Measurements from ENCODE around the gene ASPN. TPM values are rescaled to one million over a fixed set of nuclear protein-coding genes. Genes with fewer than 3 reads are reported as not detected.

The ASPN gene
- total and polyA plus RNA-seq, 2 of the 13 experiments (the other 11 are each of a cell fraction or from before 2014, with no cell fraction given), result not detected

DNA sequence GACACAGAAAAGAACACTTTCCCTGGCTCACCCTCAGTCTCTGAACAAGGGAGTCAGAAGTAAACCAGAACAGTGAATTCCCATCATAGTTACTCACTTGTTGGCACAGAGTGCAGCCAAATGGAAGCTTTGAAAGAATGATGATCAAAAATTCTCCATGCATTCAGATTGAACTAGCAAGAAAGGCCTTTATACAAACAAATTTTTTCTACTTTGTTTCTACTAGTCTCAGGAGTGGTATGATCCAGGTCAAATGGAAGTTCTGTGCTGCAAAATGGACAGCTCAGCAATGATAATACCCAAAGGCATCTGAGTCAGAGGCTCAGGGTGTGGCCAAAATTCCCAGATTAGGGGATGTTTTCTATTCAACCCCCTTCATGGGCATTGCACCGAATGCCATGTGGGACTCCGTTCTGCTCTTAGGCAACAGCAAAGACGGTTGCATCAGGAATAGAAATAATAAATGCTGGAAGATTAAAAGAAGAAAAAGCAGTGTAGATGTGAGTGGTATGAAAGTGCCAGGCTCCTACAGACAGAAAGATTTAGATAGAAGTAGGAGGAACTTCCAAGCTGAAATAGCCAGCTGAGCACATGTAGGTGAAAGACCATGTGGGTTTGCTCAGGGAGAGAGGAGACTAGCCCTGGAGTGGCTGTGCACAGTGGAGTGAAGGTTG is 24.0 kb upstream of the ASPN start (continued):
- TF ChIP-seq, protein P1, sequence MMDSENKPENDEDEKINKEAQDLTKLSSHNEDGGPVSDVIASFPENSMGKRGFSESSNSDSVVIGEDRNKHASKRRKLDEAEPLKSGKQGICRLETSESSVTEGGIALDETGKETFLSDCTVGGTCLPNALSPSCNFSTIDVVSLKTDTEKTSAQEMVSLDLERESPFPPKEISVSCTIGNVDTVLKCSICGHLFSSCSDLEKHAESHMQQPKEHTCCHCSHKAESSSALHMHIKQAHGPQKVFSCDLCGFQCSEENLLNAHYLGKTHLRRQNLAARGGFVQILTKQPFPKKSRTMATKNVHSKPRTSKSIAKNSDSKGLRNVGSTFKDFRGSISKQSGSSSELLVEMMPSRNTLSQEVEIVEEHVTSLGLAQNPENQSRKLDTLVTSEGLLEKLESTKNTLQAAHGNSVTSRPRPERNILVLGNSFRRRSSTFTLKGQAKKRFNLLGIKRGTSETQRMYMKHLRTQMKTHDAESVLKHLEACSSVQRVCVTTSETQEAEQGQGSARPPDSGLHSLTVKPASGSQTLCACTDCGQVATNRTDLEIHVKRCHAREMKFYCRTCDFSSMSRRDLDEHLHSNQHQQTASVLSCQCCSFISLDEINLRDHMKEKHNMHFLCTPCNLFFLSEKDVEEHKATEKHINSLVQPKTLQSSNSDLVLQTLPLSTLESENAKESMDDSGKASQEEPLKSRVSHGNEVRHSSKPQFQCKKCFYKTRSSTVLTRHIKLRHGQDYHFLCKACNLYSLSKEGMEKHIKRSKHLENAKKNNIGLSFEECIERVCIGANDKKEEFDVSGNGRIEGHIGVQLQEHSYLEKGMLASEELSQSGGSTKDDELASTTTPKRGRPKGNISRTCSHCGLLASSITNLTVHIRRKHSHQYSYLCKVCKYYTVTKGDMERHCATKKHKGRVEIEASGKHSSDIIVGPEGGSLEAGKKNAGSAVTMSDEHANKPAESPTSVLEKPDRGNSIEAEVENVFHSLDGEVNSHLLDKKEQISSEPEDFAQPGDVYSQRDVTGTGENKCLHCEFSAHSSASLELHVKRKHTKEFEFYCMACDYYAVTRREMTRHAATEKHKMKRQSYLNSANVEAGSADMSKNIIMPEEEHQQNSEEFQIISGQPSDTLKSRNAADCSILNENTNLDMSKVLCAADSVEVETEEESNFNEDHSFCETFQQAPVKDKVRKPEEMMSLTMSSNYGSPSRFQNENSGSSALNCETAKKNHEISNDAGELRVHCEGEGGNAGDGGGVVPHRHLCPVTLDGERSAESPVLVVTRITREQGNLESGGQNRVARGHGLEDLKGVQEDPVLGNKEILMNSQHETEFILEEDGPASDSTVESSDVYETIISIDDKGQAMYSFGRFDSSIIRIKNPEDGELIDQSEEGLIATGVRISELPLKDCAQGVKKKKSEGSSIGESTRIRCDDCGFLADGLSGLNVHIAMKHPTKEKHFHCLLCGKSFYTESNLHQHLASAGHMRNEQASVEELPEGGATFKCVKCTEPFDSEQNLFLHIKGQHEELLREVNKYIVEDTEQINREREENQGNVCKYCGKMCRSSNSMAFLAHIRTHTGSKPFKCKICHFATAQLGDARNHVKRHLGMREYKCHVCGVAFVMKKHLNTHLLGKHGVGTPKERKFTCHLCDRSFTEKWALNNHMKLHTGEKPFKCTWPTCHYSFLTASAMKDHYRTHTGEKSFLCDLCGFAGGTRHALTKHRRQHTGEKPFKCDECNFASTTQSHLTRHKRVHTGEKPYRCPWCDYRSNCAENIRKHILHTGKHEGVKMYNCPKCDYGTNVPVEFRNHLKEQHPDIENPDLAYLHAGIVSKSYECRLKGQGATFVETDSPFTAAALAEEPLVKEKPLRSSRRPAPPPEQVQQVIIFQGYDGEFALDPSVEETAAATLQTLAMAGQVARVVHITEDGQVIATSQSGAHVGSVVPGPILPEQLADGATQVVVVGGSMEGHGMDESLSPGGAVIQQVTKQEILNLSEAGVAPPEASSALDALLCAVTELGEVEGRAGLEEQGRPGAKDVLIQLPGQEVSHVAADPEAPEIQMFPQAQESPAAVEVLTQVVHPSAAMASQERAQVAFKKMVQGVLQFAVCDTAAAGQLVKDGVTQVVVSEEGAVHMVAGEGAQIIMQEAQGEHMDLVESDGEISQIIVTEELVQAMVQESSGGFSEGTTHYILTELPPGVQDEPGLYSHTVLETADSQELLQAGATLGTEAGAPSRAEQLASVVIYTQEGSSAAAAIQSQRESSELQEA (CRISPR knock-in tag; IDR thresholded peaks at IDR 0.05; ENCODE audit: not compliant biosample characterization), result no peak
- TF ChIP-seq YEATS4 (CRISPR knock-in tag; IDR thresholded peaks at IDR 0.05; ENCODE audit: borderline replicate concordance), result no peak
- no peak for TF ChIP-seq U2AF1 (optimal IDR thresholded peaks at IDR 0.05; ENCODE audit: low read depth, low read length)
- TF ChIP-seq ATF1 (CRISPR knock-in tag; IDR thresholded peaks at IDR 0.05), result no peak
- no peak for TF ChIP-seq ZNF550 (CRISPR knock-in tag; IDR thresholded peaks at IDR 0.05; ENCODE audit: borderline replicate concordance)
- no peak for TF ChIP-seq RARA (CRISPR knock-in tag; IDR thresholded peaks at IDR 0.05)
- no peak for TF ChIP-seq PHF20 (CRISPR knock-in tag; IDR thresholded peaks at IDR 0.05)
- TF ChIP-seq, protein P2, sequence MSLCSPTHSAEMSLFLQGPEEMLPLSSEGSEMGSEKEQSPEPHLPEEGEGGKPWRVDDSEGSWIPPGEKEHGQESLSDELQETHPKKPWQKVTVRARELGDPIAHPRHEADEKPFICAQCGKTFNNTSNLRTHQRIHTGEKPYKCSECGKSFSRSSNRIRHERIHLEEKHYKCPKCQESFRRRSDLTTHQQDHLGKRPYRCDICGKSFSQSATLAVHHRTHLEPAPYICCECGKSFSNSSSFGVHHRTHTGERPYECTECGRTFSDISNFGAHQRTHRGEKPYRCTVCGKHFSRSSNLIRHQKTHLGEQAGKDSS (CRISPR knock-in tag; IDR thresholded peaks at IDR 0.05; ENCODE audit: borderline replicate concordance, low read depth), result no peak
- no peak for TF ChIP-seq SRF (IDR thresholded peaks at IDR 0.05; ENCODE audit: low read depth, low read length)

All from HepG2 (cell line).